SK-N-SH (cell line): Measurements from ENCODE around the gene DBX1. TPM values are rescaled to one million over a fixed set of nuclear protein-coding genes. Genes with fewer than 3 reads are reported as not detected.

ENCODE experiments used
- CTCF ChIA-PET: fragments of 300-600, 350-600 bp; formaldehyde crosslinking; extraction: SDS; loops from one replicate; lab custom pipeline; 2021; lab: Yijun Ruan, JAX
- POLR2A ChIA-PET: fragments of 350-600 bp; sonication (Branson Sonifier 250); formaldehyde crosslinking; extraction: SDS; loops from one replicate; lab custom pipeline; 2020; ENCODE audit warnings: antibody characterized with exemption, inconsistent platforms; lab: Yijun Ruan, JAX
- DNase-seq: peaks from one replicate; pipeline ENCODE4 v3.0.0; 2012
- H2AFZ ChIP-seq: fragments of 200-600 bp; sonication (generic); 2 replicates; pipeline ENCODE4 v1.8.1; 2016; ENCODE audit warnings: antibody characterized with exemption, mild to moderate bottlenecking, low read depth
- H3F3A ChIP-seq: fragments of 200-600 bp; sonication (generic); replicated peaks from 2 replicates; pipeline ENCODE3; 2016; ENCODE audit warnings: antibody characterized with exemption, mild to moderate bottlenecking; ENCODE audit not compliant: insufficient read depth
- H3K27ac ChIP-seq, 2 experiments: fragments of 200-500 bp in 1 of 2; fragments of 200-600 bp in 1 of 2; sonication (Bioruptor generic) in 1 of 2; sonication (generic), shearing (Covaris generic) in 1 of 2; 2 replicates each; pipeline versions ENCODE4 v1.5.1 to v1.6.1; 2014 to 2016; ENCODE audit warnings: low read depth in 2 of 2, inconsistent platforms in 1 of 2, low read length in 1 of 2, mild to moderate bottlenecking in 1 of 2, mixed read lengths in 1 of 2
- H3K27me3 ChIP-seq: fragments of 200-600 bp; sonication (generic), shearing (Covaris generic); 2 replicates; pipeline ENCODE4 v1.6.1; 2016; ENCODE audit warnings: mixed run types; ENCODE audit not compliant: insufficient read depth
- H3K36me3 ChIP-seq, 2 experiments: fragments of 200-500 bp in 1 of 2; fragments of 200-600 bp in 1 of 2; sonication (Bioruptor generic) in 1 of 2; sonication (generic) in 1 of 2; replicated peaks in 1 of 2; 2 replicates each; pipeline versions ENCODE3 to v1.5.1; 2014 to 2016; ENCODE audit warnings: low read length in 1 of 2, mild to moderate bottlenecking in 1 of 2; ENCODE audit not compliant: insufficient read depth in 2 of 2, control insufficient read depth in 1 of 2
- H3K4me1 ChIP-seq, 2 experiments: fragments of 200-500 bp in 1 of 2; fragments of 200-600 bp in 1 of 2; sonication (Bioruptor generic) in 1 of 2; sonication (generic), shearing (Covaris generic) in 1 of 2; 2 replicates each; pipeline versions ENCODE4 v1.5.1 to v1.6.1; 2014 to 2016; ENCODE audit warnings: low read depth in 1 of 2, low read length in 1 of 2, mixed run types in 1 of 2; ENCODE audit not compliant: insufficient read depth in 2 of 2, control insufficient read depth in 1 of 2
- H3K4me2 ChIP-seq: fragments of 200-600 bp; sonication (generic), shearing (Covaris generic); 2 replicates; pipeline ENCODE4 v1.6.1; 2017; ENCODE audit warnings: mixed run types
- H3K4me3 ChIP-seq, 2 experiments: fragments of 200-500 bp in 1 of 2; fragments of 200-600 bp in 1 of 2; sonication (Bioruptor generic) in 1 of 2; sonication (generic), shearing (Covaris generic) in 1 of 2; 2 replicates each; pipeline versions ENCODE4 v1.5.1 to v1.8.1; 2014 to 2016; ENCODE audit warnings: low read depth in 2 of 2, inconsistent platforms in 1 of 2, low read length in 1 of 2, mild to moderate bottlenecking in 1 of 2, mixed read lengths in 1 of 2, moderate library complexity in 1 of 2
- H3K79me2 ChIP-seq: fragments of 200-600 bp; sonication (generic); 2 replicates; pipeline ENCODE4 v1.8.1; 2017; ENCODE audit warnings: mild to moderate bottlenecking; ENCODE audit not compliant: insufficient read depth
- H3K9ac ChIP-seq: fragments of 200-600 bp; sonication (generic); 2 replicates; pipeline ENCODE4 v1.6.1; 2017; ENCODE audit warnings: mixed run types
- H3K9me2 ChIP-seq: fragments of 200-600 bp; sonication (generic); 2 replicates; pipeline ENCODE4 v1.6.1; 2017; ENCODE audit warnings: mixed run types
- H3K9me3 ChIP-seq: fragments of 200-600 bp; sonication (generic); 2 replicates; pipeline ENCODE4 v1.6.1; 2017; ENCODE audit warnings: mixed run types, mild to moderate bottlenecking, moderate library complexity
- H4K20me1 ChIP-seq: fragments of 200-600 bp; sonication (generic); 2 replicates; pipeline ENCODE4 v1.6.1; 2017; ENCODE audit warnings: mild to moderate bottlenecking, mixed run types; ENCODE audit not compliant: insufficient read depth
- GABPA ChIP-seq: IDR thresholded peaks from 2 replicates; pipeline ENCODE4 v1.4.0; 2012; ENCODE audit warnings: low read depth, mild to moderate bottlenecking
- GATA2 ChIP-seq: sonication (generic); formaldehyde crosslinking; IDR thresholded peaks from 2 replicates; pipeline ENCODE4 v1.5.0; 2020; ENCODE audit warnings: mild to moderate bottlenecking, missing genetic modification reagents
- JUND ChIP-seq: IDR thresholded peaks from 2 replicates; pipeline ENCODE4 v1.4.0; 2012
- MEF2A ChIP-seq: IDR thresholded peaks from 2 replicates; pipeline ENCODE4 v1.4.0; 2012; ENCODE audit warnings: low read depth, borderline replicate concordance
- NRF1 ChIP-seq: IDR thresholded peaks from 2 replicates; pipeline ENCODE4 v1.6.1; 2012; ENCODE audit warnings: low read depth, mild to moderate bottlenecking, low read length
- RCOR1 ChIP-seq: fragments of 150-350 bp; IDR thresholded peaks from 2 replicates; pipeline ENCODE4 v1.6.1; 2017; ENCODE audit warnings: antibody characterized with exemption, low read length
- RFX5 ChIP-seq: IDR thresholded peaks from 2 replicates; pipeline ENCODE4 v1.6.1; 2012; ENCODE audit warnings: mild to moderate bottlenecking, improper control_type of control experiment, low read length
- RXRA ChIP-seq: IDR thresholded peaks from 2 replicates; pipeline ENCODE4 v1.4.0; 2012; ENCODE audit warnings: low read depth, mild to moderate bottlenecking, borderline replicate concordance
- TEAD4 ChIP-seq: IDR thresholded peaks from 2 replicates; pipeline ENCODE4 v1.4.0; 2012; ENCODE audit warnings: mild to moderate bottlenecking, borderline replicate concordance; ENCODE audit not compliant: insufficient read depth
- WGBS: methylation state at CpG from one replicate; pipeline ENCODE4 v1.1.6; 2017; ENCODE audit warnings: low lambda C conversion rate; 5-methylcytosine and 5-hydroxymethylcytosine counted together
- polyA plus RNA-seq, 3 experiments: library from polyadenylated mRNA; depleted of rRNA; stranded (reverse); fragments of >200 nt; gene quantifications; 2 replicates each; pipeline ENCODE4 v1.2.3, GENCODE V29; 2012
- TF ChIP-seq, protein P1 (sequence below): IDR thresholded peaks from 2 replicates; pipeline ENCODE4 v1.4.0; 2012; ENCODE audit warnings: low read depth, borderline replicate concordance
- TF ChIP-seq, protein P2 (sequence below): fragments of 200-600 bp; sonication (generic); IDR thresholded peaks from 2 replicates; pipeline ENCODE4 v1.6.1; 2017; ENCODE audit warnings: antibody characterized with exemption, mild to moderate bottlenecking, moderate library complexity
- TF ChIP-seq, protein P3 (sequence below): fragments of 150-350 bp; IDR thresholded peaks from 2 replicates; pipeline ENCODE4 v1.6.1; 2017; ENCODE audit warnings: antibody characterized with exemption, low read length, low read depth, borderline replicate concordance
- TF ChIP-seq, protein P4 (sequence below): IDR thresholded peaks from 2 replicates; pipeline ENCODE4 v1.6.1; 2012; ENCODE audit warnings: mild to moderate bottlenecking, low read depth, low read length, moderate library complexity
- TF ChIP-seq, protein P5 (sequence below): IDR thresholded peaks from 2 replicates; pipeline ENCODE4; 2012
- TF ChIP-seq, protein P6 (sequence below): fragments of 150-350 bp; IDR thresholded peaks from 2 replicates; pipeline ENCODE4 v1.6.1; 2016; ENCODE audit warnings: mild to moderate bottlenecking, low read depth, low read length

Gene DBX1
- polyA plus RNA-seq, 1 of the 3 experiments (the other 2 are of a cell fraction), result not detected

DNA sequence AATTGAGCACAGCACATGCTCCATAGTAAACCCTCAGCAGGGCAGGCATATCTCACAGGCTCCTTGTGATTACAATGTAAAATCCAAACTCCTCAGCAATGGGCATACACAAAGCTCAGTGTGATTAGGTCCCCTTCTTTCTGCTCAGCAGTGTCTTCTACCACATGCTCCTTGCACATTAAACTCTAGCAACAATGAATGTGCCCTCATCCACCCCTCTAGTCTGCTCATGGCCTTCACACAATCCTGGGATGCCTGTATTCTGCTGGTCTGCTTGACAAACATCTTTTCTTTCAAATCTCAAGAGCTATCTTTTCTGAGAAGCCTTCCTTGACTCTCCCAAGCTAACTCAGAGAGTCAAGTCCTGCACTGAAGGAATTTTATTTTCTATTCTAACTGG, 32.4 kb upstream of the DBX1 start:
- Histone ChIP-seq H3K9me3 (no peaks in the 10 kb centered on the region), H3K4me3 (no peak overlapping the region), H3K79me2 (no peaks in the 10 kb centered on the region), H3K9me2 (no peaks in the 10 kb centered on the region), H3K4me1 (peaks cover 0 to 2% of the 10 kb centered on the region in 2 experiments; a peak in 1 of 4 replicates), H3K9ac (no peak overlapping the region), H3K36me3 (no peaks in the 10 kb centered on the region), H3F3A (no peaks in the 10 kb centered on the region), H3K4me2 (no peak overlapping the region), H2AFZ (no peak overlapping the region), H3K27ac (no peak overlapping the region), H3K27me3 (no peaks in the 10 kb centered on the region; the same call in 1 of the 2 replicates), H4K20me1 (no peaks in the 10 kb centered on the region)
- ChIA-PET POLR2A (no interaction called here), CTCF (interaction anchor here (1.1 to 2.5 kb wide), 3 partner anchors 17 to 162 kb away, joined by 4 to 10 read pairs (median 5); no protein-coding TSS in a partner anchor)
- TF ChIP-seq NRF1 (no peak), MEF2A (no peak), TEAD4 (no peak), RXRA (no peak), GABPA (no peak), RFX5 (no peak)
- TF ChIP-seq, protein P1, sequence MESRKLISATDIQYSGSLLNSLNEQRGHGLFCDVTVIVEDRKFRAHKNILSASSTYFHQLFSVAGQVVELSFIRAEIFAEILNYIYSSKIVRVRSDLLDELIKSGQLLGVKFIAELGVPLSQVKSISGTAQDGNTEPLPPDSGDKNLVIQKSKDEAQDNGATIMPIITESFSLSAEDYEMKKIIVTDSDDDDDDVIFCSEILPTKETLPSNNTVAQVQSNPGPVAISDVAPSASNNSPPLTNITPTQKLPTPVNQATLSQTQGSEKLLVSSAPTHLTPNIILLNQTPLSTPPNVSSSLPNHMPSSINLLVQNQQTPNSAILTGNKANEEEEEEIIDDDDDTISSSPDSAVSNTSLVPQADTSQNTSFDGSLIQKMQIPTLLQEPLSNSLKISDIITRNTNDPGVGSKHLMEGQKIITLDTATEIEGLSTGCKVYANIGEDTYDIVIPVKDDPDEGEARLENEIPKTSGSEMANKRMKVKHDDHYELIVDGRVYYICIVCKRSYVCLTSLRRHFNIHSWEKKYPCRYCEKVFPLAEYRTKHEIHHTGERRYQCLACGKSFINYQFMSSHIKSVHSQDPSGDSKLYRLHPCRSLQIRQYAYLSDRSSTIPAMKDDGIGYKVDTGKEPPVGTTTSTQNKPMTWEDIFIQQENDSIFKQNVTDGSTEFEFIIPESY, result no peak
- TF ChIP-seq, protein P2, sequence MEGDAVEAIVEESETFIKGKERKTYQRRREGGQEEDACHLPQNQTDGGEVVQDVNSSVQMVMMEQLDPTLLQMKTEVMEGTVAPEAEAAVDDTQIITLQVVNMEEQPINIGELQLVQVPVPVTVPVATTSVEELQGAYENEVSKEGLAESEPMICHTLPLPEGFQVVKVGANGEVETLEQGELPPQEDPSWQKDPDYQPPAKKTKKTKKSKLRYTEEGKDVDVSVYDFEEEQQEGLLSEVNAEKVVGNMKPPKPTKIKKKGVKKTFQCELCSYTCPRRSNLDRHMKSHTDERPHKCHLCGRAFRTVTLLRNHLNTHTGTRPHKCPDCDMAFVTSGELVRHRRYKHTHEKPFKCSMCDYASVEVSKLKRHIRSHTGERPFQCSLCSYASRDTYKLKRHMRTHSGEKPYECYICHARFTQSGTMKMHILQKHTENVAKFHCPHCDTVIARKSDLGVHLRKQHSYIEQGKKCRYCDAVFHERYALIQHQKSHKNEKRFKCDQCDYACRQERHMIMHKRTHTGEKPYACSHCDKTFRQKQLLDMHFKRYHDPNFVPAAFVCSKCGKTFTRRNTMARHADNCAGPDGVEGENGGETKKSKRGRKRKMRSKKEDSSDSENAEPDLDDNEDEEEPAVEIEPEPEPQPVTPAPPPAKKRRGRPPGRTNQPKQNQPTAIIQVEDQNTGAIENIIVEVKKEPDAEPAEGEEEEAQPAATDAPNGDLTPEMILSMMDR, result no peak
- TF ChIP-seq, protein P3, sequence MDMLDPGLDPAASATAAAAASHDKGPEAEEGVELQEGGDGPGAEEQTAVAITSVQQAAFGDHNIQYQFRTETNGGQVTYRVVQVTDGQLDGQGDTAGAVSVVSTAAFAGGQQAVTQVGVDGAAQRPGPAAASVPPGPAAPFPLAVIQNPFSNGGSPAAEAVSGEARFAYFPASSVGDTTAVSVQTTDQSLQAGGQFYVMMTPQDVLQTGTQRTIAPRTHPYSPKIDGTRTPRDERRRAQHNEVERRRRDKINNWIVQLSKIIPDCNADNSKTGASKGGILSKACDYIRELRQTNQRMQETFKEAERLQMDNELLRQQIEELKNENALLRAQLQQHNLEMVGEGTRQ, result no peak
- no peak for DNase-seq

DNA sequence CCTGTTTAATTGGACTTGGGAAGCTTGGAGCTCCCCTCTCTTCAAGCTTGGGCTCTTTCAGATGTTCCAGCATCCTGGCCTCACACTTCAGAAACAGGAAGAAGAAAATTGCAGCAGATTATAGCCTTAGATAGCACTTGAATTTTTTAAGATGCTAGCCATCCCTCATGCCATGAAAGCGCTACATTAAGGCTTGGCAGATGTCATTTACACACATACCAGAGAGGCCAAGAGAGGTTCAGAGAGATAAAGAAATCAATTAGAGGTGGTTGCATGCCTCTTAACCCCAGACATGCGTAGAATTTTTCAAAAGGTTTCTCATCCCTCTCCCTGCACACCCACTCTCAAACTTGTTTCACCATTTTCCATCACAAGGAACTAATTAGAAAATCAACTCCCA, 31.9 kb upstream of the DBX1 start:
- H3F3A ChIP-seq, result no peaks in the 10 kb centered on the region
- CTCF ChIA-PET, result interaction anchor here (1.1 to 1.8 kb wide), 2 partner anchors 16 to 162 kb away, joined by 4 to 5 read pairs; no protein-coding TSS in a partner anchor
- 75% methylated on average over 2 of the region's 2 CpGs for WGBS
- TF ChIP-seq, protein P3, result no peak
- TF ChIP-seq, protein P4, sequence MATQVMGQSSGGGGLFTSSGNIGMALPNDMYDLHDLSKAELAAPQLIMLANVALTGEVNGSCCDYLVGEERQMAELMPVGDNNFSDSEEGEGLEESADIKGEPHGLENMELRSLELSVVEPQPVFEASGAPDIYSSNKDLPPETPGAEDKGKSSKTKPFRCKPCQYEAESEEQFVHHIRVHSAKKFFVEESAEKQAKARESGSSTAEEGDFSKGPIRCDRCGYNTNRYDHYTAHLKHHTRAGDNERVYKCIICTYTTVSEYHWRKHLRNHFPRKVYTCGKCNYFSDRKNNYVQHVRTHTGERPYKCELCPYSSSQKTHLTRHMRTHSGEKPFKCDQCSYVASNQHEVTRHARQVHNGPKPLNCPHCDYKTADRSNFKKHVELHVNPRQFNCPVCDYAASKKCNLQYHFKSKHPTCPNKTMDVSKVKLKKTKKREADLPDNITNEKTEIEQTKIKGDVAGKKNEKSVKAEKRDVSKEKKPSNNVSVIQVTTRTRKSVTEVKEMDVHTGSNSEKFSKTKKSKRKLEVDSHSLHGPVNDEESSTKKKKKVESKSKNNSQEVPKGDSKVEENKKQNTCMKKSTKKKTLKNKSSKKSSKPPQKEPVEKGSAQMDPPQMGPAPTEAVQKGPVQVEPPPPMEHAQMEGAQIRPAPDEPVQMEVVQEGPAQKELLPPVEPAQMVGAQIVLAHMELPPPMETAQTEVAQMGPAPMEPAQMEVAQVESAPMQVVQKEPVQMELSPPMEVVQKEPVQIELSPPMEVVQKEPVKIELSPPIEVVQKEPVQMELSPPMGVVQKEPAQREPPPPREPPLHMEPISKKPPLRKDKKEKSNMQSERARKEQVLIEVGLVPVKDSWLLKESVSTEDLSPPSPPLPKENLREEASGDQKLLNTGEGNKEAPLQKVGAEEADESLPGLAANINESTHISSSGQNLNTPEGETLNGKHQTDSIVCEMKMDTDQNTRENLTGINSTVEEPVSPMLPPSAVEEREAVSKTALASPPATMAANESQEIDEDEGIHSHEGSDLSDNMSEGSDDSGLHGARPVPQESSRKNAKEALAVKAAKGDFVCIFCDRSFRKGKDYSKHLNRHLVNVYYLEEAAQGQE, result no peak
- no peak for TF ChIP-seq JUND
- TF ChIP-seq, protein P5, sequence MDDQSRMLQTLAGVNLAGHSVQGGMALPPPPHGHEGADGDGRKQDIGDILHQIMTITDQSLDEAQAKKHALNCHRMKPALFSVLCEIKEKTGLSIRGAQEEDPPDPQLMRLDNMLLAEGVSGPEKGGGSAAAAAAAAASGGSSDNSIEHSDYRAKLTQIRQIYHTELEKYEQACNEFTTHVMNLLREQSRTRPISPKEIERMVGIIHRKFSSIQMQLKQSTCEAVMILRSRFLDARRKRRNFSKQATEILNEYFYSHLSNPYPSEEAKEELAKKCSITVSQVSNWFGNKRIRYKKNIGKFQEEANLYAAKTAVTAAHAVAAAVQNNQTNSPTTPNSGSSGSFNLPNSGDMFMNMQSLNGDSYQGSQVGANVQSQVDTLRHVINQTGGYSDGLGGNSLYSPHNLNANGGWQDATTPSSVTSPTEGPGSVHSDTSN, result no peak
- no peak for TF ChIP-seq GATA2 (CRISPR knock-in tag)
- TF ChIP-seq, protein P6, sequence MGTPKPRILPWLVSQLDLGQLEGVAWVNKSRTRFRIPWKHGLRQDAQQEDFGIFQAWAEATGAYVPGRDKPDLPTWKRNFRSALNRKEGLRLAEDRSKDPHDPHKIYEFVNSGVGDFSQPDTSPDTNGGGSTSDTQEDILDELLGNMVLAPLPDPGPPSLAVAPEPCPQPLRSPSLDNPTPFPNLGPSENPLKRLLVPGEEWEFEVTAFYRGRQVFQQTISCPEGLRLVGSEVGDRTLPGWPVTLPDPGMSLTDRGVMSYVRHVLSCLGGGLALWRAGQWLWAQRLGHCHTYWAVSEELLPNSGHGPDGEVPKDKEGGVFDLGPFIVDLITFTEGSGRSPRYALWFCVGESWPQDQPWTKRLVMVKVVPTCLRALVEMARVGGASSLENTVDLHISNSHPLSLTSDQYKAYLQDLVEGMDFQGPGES, result no peak
- no peak for TF ChIP-seq RCOR1

More for the DNA sequence above, 31.9 kb upstream of the DBX1 start:
- H3K27ac ChIP-seq, result no peak overlapping the region
- H3K9me3 ChIP-seq, result no peaks in the 10 kb centered on the region
- no peak overlapping the region for H3K9ac ChIP-seq
- no peaks in the 10 kb centered on the region for H4K20me1 ChIP-seq
- DNase-seq, result no peak
- H3K36me3 ChIP-seq, result no peaks in the 10 kb centered on the region
- no peak overlapping the region for H3K4me3 ChIP-seq
- no peaks in the 10 kb centered on the region; the same call in 1 of the 2 replicates for H3K27me3 ChIP-seq
- POLR2A ChIA-PET, result no interaction called here
- H2AFZ ChIP-seq, result no peak overlapping the region
- H3K4me2 ChIP-seq, result no peak overlapping the region
- H3K79me2 ChIP-seq, result no peaks in the 10 kb centered on the region
- H3K9me2 ChIP-seq, result no peaks in the 10 kb centered on the region
- H3K4me1 ChIP-seq, result peaks cover 0 to 2% of the 10 kb centered on the region in 2 experiments; a peak in 1 of 4 replicates
